Umbilical cord (tissue), 2 donors: Measurements from ENCODE around the gene IGSF23. TPM values are rescaled to one million over a fixed set of nuclear protein-coding genes. Genes with fewer than 3 reads are reported as not detected.
"Not testable (repeated sequence)": the region's sequence is repeated elsewhere in the genome, so short reads cannot be mapped to it uniquely, and the experiment has no call there.

Experiments used
- DNase-seq: peaks from one replicate; pipeline ENCODE4 v3.0.0-alpha.2; 2015; ENCODE audit warnings: low spot score
- total RNA-seq: library from RNA; depleted of rRNA; stranded (reverse); fragments of >200 nt; gene quantifications from one replicate; pipeline ENCODE4 v1.2.3, GENCODE V29; 2014; ENCODE audit warnings: low replicate concordance; ENCODE audit not compliant: insufficient read depth

The IGSF23 gene
- total RNA-seq, 1 donor from 2014 or later: not detected

GRCh38 chr19:44611812-44612295 lies 1.5 kb upstream of the IGSF23 start:
- no peak for DNase-seq

GRCh38 chr19:44614313-44614712 lies 950 bp downstream of the IGSF23 start:
- no peak for DNase-seq

- DNase-seq: no peak
These were observed 2.5 kb downstream of the IGSF23 start for GRCh38 chr19:44615863-44616247.

- DNase-seq: no peak
These were observed 3.9 kb downstream of the IGSF23 start for GRCh38 chr19:44617110-44617880.

GRCh38 chr19:44618640-44619357 lies 5.4 kb downstream of the IGSF23 start:
- DNase-seq: no peak

GRCh38 chr19:44620667-44621066 lies 7.3 kb downstream of the IGSF23 start:
- no peak for DNase-seq

- no peak for DNase-seq
These were observed 8.0 kb downstream of the IGSF23 start for GRCh38 chr19:44621367-44621766.

GRCh38 chr19:44623080-44623479 lies 9.7 kb downstream of the IGSF23 start:
- peak; percentile 17 for DNase-seq

- DNase-seq: no peak
These were observed 10.3 kb downstream of the IGSF23 start for GRCh38 chr19:44623626-44624025.

GRCh38 chr19:44624840-44625354 lies 11.5 kb downstream of the IGSF23 start:
- DNase-seq: no peak

GRCh38 chr19:44625637-44626036 lies 12.3 kb downstream of the IGSF23 start:
- DNase-seq: not testable (repeated sequence)

GRCh38 chr19:44626048-44626624 lies 12.8 kb downstream of the IGSF23 start:
- DNase-seq: peak; percentile 11

GRCh38 chr19:44627631-44628030 lies 14.3 kb downstream of the IGSF23 start:
- no peak for DNase-seq

- DNase-seq: no peak
These were observed 15.4 kb downstream of the IGSF23 start for GRCh38 chr19:44628793-44629192.

- not testable (repeated sequence) for DNase-seq
These were observed 18.2 kb downstream of the IGSF23 start for GRCh38 chr19:44631611-44632010.

GRCh38 chr19:44634058-44634457 lies 20.7 kb downstream of the IGSF23 start:
- DNase-seq: peak; percentile 16

GRCh38 chr19:44634785-44635184 lies 21.4 kb downstream of the IGSF23 start:
- DNase-seq: no peak

GRCh38 chr19:44635581-44636438 lies 22.4 kb downstream of the IGSF23 start:
- peak; percentile 23 for DNase-seq

- DNase-seq: no peak
These were observed 23.4 kb downstream of the IGSF23 start for GRCh38 chr19:44636439-44637389.

GRCh38 chr19:44637390-44637764 lies 24.0 kb downstream of the IGSF23 start:
- DNase-seq: no peak
